ENCODE measurements around the gene LEMD2.

DNA sequence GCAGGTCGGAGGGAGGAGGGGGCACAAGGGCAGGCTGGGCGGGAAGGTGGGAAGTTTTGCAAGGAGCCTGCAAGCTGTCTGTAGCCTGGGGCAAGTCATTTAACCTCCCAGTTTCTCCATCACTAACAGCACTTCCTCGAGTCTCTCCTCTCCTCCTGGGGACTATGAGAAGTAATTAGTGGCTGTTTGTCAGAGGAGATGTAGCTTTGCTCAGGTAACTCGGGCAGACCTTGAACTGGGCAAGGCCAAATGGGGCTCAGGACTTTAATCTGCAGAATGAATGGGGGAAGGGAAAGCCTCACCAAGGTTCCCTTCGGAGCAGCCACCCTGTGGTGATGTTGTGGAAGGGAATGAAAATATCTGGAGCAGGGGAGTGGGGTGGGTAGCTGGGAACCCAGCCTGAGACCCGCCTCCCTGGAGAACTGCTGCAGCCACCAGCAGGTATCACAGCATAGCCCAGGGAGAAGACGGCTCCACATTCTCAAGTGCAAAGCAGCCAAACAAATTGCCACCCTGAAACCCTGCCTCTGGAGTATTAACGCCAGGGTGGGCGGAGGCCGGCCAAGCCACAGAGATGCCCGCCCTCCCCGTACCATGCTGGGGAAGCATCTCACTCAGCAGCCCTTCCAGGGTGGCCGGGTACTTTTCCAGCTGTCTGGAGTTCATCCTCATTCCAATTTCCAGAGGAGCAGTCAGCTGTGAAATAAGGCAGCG lies 6.1 kb upstream of the LEMD2 start:
- TF ChIP-seq, protein P1, sequence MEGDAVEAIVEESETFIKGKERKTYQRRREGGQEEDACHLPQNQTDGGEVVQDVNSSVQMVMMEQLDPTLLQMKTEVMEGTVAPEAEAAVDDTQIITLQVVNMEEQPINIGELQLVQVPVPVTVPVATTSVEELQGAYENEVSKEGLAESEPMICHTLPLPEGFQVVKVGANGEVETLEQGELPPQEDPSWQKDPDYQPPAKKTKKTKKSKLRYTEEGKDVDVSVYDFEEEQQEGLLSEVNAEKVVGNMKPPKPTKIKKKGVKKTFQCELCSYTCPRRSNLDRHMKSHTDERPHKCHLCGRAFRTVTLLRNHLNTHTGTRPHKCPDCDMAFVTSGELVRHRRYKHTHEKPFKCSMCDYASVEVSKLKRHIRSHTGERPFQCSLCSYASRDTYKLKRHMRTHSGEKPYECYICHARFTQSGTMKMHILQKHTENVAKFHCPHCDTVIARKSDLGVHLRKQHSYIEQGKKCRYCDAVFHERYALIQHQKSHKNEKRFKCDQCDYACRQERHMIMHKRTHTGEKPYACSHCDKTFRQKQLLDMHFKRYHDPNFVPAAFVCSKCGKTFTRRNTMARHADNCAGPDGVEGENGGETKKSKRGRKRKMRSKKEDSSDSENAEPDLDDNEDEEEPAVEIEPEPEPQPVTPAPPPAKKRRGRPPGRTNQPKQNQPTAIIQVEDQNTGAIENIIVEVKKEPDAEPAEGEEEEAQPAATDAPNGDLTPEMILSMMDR (IDR thresholded peaks at IDR 0.05) = no peak
- TF ChIP-seq POLR2A (IDR thresholded peaks at IDR 0.05) (no peak), POLR2AphosphoS5 (IDR thresholded peaks at IDR 0.05) (no peak)
